Measurements from ENCODE around the gene CCL19.

GRCh38 chr9:34656992-34657391 is 34.1 kb downstream of the CCL19 start:
- no peak for TF ChIP-seq CTCF (conservative IDR thresholded peaks at IDR 0.05)
- TF ChIP-seq ZFX (IDR thresholded peaks at IDR 0.05): no peak
